HepG2 (cell line): ENCODE results near the gene RABL6. TPM values are rescaled to one million over a fixed set of nuclear protein-coding genes. Genes with fewer than 3 reads are reported as not detected.

ENCODE experiments used
- SIN3B ChIP-seq: fragments of 150-350 bp; IDR thresholded peaks from 2 replicates; pipeline ENCODE4 v1.6.1; 2014; ENCODE audit warnings: low read length
- SOX6 ChIP-seq, 2 experiments: fragments of 450-650 bp in 1 of 2; sonication (generic) in 1 of 2; formaldehyde crosslinking in 1 of 2; IDR thresholded peaks; 2 replicates each; pipeline versions ENCODE4 v1.4.0 to v1.6.1; 2017 to 2020; ENCODE audit warnings: antibody characterized with exemption in 1 of 2, mild to moderate bottlenecking in 1 of 2, missing genetic modification reagents in 1 of 2
- ZC3H13 ChIP-seq: sonication (generic); formaldehyde crosslinking; IDR thresholded peaks from 2 replicates; pipeline ENCODE4 v1.8.1; 2023; ENCODE audit warnings: mild to moderate bottlenecking, missing genetic modification reagents, moderate library complexity
- ZFP36L1 ChIP-seq: sonication (generic); formaldehyde crosslinking; IDR thresholded peaks from 2 replicates; pipeline ENCODE4 v1.8.0; 2022; ENCODE audit warnings: mild to moderate bottlenecking, missing genetic modification reagents, moderate library complexity
- ZFP41 ChIP-seq: sonication (generic); formaldehyde crosslinking; IDR thresholded peaks from 2 replicates; pipeline ENCODE4 v1.4.0; 2020; ENCODE audit warnings: mild to moderate bottlenecking, missing genetic modification reagents, borderline replicate concordance
- ZKSCAN1 ChIP-seq: fragments of 150-350 bp; IDR thresholded peaks from 2 replicates; pipeline ENCODE4 v1.6.1; 2014; ENCODE audit warnings: low read length
- ZNF121 ChIP-seq: sonication (generic); formaldehyde crosslinking; IDR thresholded peaks from 2 replicates; pipeline ENCODE4 v1.5.0; 2020; ENCODE audit warnings: mild to moderate bottlenecking, missing genetic modification reagents
- ZNF17 ChIP-seq: sonication (generic); formaldehyde crosslinking; IDR thresholded peaks from 2 replicates; pipeline ENCODE4 v1.5.0; 2020; ENCODE audit warnings: mild to moderate bottlenecking, missing genetic modification reagents
- ZNF431 ChIP-seq: sonication (generic); formaldehyde crosslinking; IDR thresholded peaks from 2 replicates; pipeline ENCODE4 v1.9.0; 2022; ENCODE audit warnings: missing genetic modification reagents, low read depth, mild to moderate bottlenecking, borderline replicate concordance
- ZNF552 ChIP-seq: sonication (generic); formaldehyde crosslinking; IDR thresholded peaks from 2 replicates; pipeline ENCODE4 v1.9.0; 2022; ENCODE audit warnings: missing genetic modification reagents, mild to moderate bottlenecking, borderline replicate concordance
- ZSCAN30 ChIP-seq: sonication (generic); formaldehyde crosslinking; IDR thresholded peaks from 2 replicates; pipeline ENCODE4 v1.5.0; 2020; ENCODE audit warnings: mild to moderate bottlenecking, missing genetic modification reagents
- polyA plus RNA-seq, 8 experiments: library from polyadenylated mRNA; depleted of rRNA in 3 of 8; stranded (reverse) in 7 of 8; unstranded in 1 of 8; fragments of >200 nt; fragmentation: Illumina TruSeq in 4 of 8; extraction: Trizol in 4 of 8; gene quantifications; 2 replicates each; pipeline versions ENCODE4 v1.2.1 to v1.2.3, GENCODE V29; 2011 to 2016; ENCODE audit warnings: low read depth in 4 of 8, missing spikeins in 1 of 8, mixed read lengths in 1 of 8; ENCODE audit not compliant: insufficient read depth in 1 of 8
- total RNA-seq, 5 experiments: library from RNA; depleted of rRNA; stranded (reverse); fragments of >200 nt; fragmentation: Illumina TruSeq; extraction: Trizol; gene quantifications; 2 replicates each; pipeline ENCODE4 v1.2.3, GENCODE V29; 2016; ENCODE audit warnings: low read depth in 1 of 5
- TF ChIP-seq, protein P1 (sequence below): sonication (generic); formaldehyde crosslinking; IDR thresholded peaks from 2 replicates; pipeline ENCODE4 v1.5.1; 2020; ENCODE audit warnings: mild to moderate bottlenecking, missing genetic modification reagents, moderate library complexity
- TF ChIP-seq, protein P2 (sequence below): sonication (generic); formaldehyde crosslinking; conservative IDR thresholded peaks from 2 replicates; pipeline ENCODE4 v1.4.0; 2020; ENCODE audit warnings: missing genetic modification reagents
- TF ChIP-seq, protein P3 (sequence below): IDR thresholded peaks from 2 replicates; pipeline ENCODE4 v1.6.1; 2016; ENCODE audit warnings: mild to moderate bottlenecking, missing biosample characterization, missing genetic modification reagents
- TF ChIP-seq, protein P4 (sequence below): sonication (generic); formaldehyde crosslinking; IDR thresholded peaks from 2 replicates; pipeline ENCODE4 v1.5.0; 2020; ENCODE audit warnings: missing genetic modification reagents
- TF ChIP-seq, protein P5 (sequence below): sonication (generic); formaldehyde crosslinking; IDR thresholded peaks from 2 replicates; pipeline ENCODE4 v1.8.1; 2023; ENCODE audit warnings: mild to moderate bottlenecking, missing genetic modification reagents, borderline replicate concordance
- TF ChIP-seq, protein P6 (sequence below): sonication (generic); IDR thresholded peaks from 2 replicates; pipeline ENCODE4 v1.6.1; 2016; ENCODE audit warnings: low read depth, borderline replicate concordance

The RABL6 gene
- total and polyA plus RNA-seq, 2 of the 13 experiments (the other 11 are each of a cell fraction or from before 2014, with no cell fraction given): 81.5 to 125 TPM

DNA sequence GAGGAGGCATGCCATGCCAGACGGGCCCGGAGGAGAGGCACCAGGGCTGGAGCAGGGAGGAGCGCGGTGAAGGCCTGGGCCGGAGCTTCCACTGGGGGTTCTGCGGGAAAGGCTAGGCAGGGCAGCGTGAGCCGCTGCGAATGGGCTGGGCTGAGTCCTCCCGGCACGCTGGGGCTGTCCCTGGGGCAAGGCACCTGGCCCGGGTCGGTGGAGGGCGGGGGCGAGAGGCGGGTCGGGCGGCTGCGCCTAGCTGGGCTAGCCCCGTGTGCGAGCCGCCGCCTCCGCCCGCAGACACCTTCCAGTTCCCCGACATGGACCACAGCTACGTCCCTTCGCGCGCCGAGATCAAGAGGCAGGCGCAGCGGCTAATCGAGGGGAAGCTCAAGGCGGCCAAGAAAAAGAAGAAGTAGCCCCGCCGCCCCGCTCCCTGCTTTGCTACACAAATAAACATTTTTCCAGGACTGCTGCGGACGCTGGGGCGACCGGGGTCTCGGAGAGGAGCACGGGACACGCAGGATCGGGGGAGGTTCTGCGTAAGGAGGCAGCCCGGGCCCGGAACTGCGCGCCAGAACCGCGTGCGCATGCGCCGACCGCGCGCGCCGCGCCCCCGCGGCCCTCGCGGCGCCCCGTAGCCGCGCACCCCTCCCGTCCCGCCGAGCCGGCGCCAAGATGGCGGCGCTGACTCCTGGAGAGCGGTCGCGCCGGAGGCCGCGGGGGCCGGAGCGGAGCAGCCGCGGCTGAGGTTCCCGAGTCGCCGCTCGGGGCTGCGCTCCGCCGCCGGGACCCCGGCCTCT is at the start of gene RABL6 (continued):
- TF ChIP-seq, protein P1, sequence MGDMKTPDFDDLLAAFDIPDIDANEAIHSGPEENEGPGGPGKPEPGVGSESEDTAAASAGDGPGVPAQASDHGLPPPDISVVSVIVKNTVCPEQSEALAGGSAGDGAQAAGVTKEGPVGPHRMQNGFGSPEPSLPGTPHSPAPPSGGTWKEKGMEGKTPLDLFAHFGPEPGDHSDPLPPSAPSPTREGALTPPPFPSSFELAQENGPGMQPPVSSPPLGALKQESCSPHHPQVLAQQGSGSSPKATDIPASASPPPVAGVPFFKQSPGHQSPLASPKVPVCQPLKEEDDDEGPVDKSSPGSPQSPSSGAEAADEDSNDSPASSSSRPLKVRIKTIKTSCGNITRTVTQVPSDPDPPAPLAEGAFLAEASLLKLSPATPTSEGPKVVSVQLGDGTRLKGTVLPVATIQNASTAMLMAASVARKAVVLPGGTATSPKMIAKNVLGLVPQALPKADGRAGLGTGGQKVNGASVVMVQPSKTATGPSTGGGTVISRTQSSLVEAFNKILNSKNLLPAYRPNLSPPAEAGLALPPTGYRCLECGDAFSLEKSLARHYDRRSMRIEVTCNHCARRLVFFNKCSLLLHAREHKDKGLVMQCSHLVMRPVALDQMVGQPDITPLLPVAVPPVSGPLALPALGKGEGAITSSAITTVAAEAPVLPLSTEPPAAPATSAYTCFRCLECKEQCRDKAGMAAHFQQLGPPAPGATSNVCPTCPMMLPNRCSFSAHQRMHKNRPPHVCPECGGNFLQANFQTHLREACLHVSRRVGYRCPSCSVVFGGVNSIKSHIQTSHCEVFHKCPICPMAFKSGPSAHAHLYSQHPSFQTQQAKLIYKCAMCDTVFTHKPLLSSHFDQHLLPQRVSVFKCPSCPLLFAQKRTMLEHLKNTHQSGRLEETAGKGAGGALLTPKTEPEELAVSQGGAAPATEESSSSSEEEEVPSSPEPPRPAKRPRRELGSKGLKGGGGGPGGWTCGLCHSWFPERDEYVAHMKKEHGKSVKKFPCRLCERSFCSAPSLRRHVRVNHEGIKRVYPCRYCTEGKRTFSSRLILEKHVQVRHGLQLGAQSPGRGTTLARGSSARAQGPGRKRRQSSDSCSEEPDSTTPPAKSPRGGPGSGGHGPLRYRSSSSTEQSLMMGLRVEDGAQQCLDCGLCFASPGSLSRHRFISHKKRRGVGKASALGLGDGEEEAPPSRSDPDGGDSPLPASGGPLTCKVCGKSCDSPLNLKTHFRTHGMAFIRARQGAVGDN (CRISPR knock-in tag): peak; percentile 69
- no peak for TF ChIP-seq ZSCAN30 (CRISPR knock-in tag)
- TF ChIP-seq ZNF552 (CRISPR knock-in tag): 0 out of 2 replicates have a peak, but pooled peaks have one; percentile 23
- TF ChIP-seq ZC3H13 (CRISPR knock-in tag): peak; percentile 97
- TF ChIP-seq ZNF121 (CRISPR knock-in tag): no peak
- TF ChIP-seq, protein P2, sequence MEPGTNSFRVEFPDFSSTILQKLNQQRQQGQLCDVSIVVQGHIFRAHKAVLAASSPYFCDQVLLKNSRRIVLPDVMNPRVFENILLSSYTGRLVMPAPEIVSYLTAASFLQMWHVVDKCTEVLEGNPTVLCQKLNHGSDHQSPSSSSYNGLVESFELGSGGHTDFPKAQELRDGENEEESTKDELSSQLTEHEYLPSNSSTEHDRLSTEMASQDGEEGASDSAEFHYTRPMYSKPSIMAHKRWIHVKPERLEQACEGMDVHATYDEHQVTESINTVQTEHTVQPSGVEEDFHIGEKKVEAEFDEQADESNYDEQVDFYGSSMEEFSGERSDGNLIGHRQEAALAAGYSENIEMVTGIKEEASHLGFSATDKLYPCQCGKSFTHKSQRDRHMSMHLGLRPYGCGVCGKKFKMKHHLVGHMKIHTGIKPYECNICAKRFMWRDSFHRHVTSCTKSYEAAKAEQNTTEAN: peak; percentile 38; the same call in 1 of the 2 replicates
- TF ChIP-seq, protein P3, sequence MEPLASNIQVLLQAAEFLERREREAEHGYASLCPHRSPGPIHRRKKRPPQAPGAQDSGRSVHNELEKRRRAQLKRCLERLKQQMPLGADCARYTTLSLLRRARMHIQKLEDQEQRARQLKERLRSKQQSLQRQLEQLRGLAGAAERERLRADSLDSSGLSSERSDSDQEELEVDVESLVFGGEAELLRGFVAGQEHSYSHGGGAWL (CRISPR knock-in tag): peak; percentile 38; the same call in 1 of the 2 replicates
- TF ChIP-seq ZFP41: no peak
- TF ChIP-seq, protein P4, sequence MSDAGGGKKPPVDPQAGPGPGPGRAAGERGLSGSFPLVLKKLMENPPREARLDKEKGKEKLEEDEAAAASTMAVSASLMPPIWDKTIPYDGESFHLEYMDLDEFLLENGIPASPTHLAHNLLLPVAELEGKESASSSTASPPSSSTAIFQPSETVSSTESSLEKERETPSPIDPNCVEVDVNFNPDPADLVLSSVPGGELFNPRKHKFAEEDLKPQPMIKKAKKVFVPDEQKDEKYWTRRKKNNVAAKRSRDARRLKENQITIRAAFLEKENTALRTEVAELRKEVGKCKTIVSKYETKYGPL (CRISPR knock-in tag): no peak
- 0 out of 2 replicates have a peak, but pooled peaks have one; percentile 19 for TF ChIP-seq SIN3B
- no peak for TF ChIP-seq ZKSCAN1
- TF ChIP-seq ZFP36L1 (CRISPR knock-in tag): no peak
- TF ChIP-seq, protein P5, sequence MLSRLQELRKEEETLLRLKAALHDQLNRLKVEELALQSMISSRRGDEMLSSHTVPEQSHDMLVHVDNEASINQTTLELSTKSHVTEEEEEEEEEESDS (CRISPR knock-in tag): no peak
- TF ChIP-seq, protein P6, sequence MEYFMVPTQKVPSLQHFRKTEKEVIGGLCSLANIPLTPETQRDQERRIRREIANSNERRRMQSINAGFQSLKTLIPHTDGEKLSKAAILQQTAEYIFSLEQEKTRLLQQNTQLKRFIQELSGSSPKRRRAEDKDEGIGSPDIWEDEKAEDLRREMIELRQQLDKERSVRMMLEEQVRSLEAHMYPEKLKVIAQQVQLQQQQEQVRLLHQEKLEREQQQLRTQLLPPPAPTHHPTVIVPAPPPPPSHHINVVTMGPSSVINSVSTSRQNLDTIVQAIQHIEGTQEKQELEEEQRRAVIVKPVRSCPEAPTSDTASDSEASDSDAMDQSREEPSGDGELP: no peak; the same call in 1 of the 2 replicates
- no peak; the same call in 1 of the 2 replicates for TF ChIP-seq ZNF431
- TF ChIP-seq SOX6 (IDR thresholded peaks at IDR 0.05): no peak
- no peak for TF ChIP-seq SOX6 (CRISPR knock-in tag; IDR thresholded peaks at IDR 0.05)
- no peak for TF ChIP-seq ZNF17 (CRISPR knock-in tag)
